HEK293T (cell line): Measurements from ENCODE around the gene DHRS7C.

Experiments used
- ELF4 ChIP-seq: fragments of 450-650 bp; IDR thresholded peaks from 2 replicates; pipeline ENCODE4 v1.6.1; 2017; ENCODE audit warnings: antibody characterized with exemption
- FOXM1 ChIP-seq: fragments of 450-650 bp; IDR thresholded peaks from 2 replicates; pipeline ENCODE4 v1.6.1; 2017; ENCODE audit warnings: mild to moderate bottlenecking, borderline replicate concordance
- PKNOX1 ChIP-seq: fragments of 450-650 bp; IDR thresholded peaks from 2 replicates; pipeline ENCODE4 v1.6.1; 2016
- SP1 ChIP-seq: fragments of 450-650 bp; IDR thresholded peaks from 2 replicates; pipeline ENCODE4 v1.6.1; 2017

GRCh38 chr17:9726291-9726690 lies 65.1 kb downstream of the DHRS7C start:
- TF ChIP-seq FOXM1 (no peak), ELF4 (no peak), SP1 (no peak), PKNOX1 (no peak)
